Stimulated activated effector memory CD8-positive, alpha-beta T cell treated with anti-CD3 and anti-CD28 coated beads, Interleukin-12 subunit alpha, Interleukin-12 subunit beta, amount 100 ng/mL, for 72 hours (primary cell): Measurements from ENCODE around the gene HS3ST2.
A peak's percentile ranks its signal among the peaks of the same experiment; 100 is the strongest.
"Not testable (repeated sequence)": the region's sequence is repeated elsewhere in the genome, so short reads cannot be mapped to it uniquely, and the experiment has no call there.

Experiments
- ATAC-seq: fragments of 150-1000 bp; cut with Tn5 transposase; 2 replicates; pipeline ENCODE4 v1.10.0; 2021
- DNase-seq, 2 donors: peaks; one replicate each; pipeline ENCODE4 v3.0.0; 2021 to 2022; ENCODE audit warnings: low spot score in 2 of 2
- H3K27ac Mint-ChIP-seq: one replicate; pipeline ENCODE4 v1.8.0; 2022; ENCODE audit warnings: mild to moderate bottlenecking, mixed read lengths
- H3K36me3 Mint-ChIP-seq: one replicate; pipeline ENCODE4 v1.8.0; 2022; ENCODE audit warnings: mild to moderate bottlenecking, mixed read lengths
- H3K4me1 Mint-ChIP-seq: one replicate; pipeline ENCODE4 v1.8.0; 2022; ENCODE audit warnings: mixed read lengths
- H3K4me3 Mint-ChIP-seq: one replicate; pipeline ENCODE4 v1.8.0; 2022; ENCODE audit warnings: mild to moderate bottlenecking, mixed read lengths
- H3K9me3 Mint-ChIP-seq: one replicate; pipeline ENCODE4 v1.8.0; 2022; ENCODE audit warnings: mixed read lengths

The HS3ST2 gene

DNA sequence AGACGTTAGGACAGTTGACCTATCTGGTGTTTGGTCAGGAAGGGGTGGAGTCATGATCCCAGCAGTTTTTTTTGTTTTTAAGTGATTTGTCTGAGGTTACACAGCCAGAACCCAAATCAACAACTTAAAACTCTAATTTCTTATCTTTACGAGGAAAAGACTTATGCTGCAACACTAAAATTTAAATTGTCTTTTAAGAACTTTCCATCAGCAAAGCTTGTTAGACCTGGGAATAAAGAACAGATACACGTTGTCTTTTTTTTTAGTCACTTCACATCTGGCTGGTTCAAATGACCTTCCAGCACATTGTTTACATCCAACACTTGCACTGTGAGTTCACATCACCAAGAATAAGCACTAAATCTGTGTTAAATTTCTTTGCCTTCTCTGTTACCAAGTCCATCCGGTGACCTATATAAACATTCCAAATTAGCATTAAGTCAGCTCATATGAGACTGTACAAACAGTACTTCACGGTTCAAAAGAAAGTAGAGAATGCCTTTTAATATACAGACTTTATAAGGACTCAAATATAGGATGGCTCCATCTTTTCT lies 115.0 kb downstream of the HS3ST2 start:
- no peak for ATAC-seq
- H3K27ac Mint-ChIP-seq, result no peak overlapping the region
- no peak overlapping the region for H3K4me3 Mint-ChIP-seq
- no peaks in the 10 kb centered on the region for H3K36me3 Mint-ChIP-seq
- DNase-seq, result no peak
- H3K4me1 Mint-ChIP-seq, result no peaks in the 10 kb centered on the region
- no peaks in the 10 kb centered on the region for H3K9me3 Mint-ChIP-seq

GRCh38 chr16:22929461-22929860 lies 115.5 kb downstream of the HS3ST2 start:
- no peak overlapping the region for H3K27ac Mint-ChIP-seq
- H3K36me3 Mint-ChIP-seq, result no peaks in the 10 kb centered on the region
- no peaks in the 10 kb centered on the region for H3K9me3 Mint-ChIP-seq
- no peak overlapping the region for H3K4me3 Mint-ChIP-seq
- no peaks in the 10 kb centered on the region for H3K4me1 Mint-ChIP-seq
- DNase-seq, result no peak
- ATAC-seq, result no peak

GRCh38 chr16:22932032-22932771 lies 118.2 kb downstream of the HS3ST2 start:
- ATAC-seq (no peak), DNase-seq (no peak)
- Mint-ChIP-seq H3K4me1 (no peaks in the 10 kb centered on the region), H3K4me3 (no peak overlapping the region), H3K27ac (no peak overlapping the region), H3K9me3 (no peaks in the 10 kb centered on the region), H3K36me3 (no peaks in the 10 kb centered on the region)

DNA sequence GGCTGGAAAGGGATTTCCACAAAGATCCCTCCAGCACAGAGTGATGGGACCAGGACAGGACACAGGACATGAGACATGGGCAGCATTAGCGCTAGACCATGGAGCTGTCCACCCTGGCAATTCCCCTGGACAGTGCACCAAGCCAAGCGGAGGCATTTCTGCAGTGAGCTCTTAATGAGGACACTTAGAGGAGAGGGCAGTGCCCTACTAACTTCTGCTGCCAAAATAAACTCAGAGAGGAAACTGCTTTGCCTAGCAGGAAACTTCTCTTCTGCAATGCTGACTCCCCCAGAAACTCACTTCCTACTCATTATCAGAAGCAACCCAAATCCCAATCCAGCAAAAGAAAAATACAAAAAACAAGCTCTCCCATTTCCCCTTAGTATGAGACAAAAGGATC lies 119.2 kb downstream of the HS3ST2 start:
- no peaks in the 10 kb centered on the region for H3K4me1 Mint-ChIP-seq
- H3K36me3 Mint-ChIP-seq, result no peaks in the 10 kb centered on the region
- H3K27ac Mint-ChIP-seq, result no peak overlapping the region
- ATAC-seq (no peak), DNase-seq (no peak)
- no peak overlapping the region for H3K4me3 Mint-ChIP-seq
- no peaks in the 10 kb centered on the region for H3K9me3 Mint-ChIP-seq

DNA sequence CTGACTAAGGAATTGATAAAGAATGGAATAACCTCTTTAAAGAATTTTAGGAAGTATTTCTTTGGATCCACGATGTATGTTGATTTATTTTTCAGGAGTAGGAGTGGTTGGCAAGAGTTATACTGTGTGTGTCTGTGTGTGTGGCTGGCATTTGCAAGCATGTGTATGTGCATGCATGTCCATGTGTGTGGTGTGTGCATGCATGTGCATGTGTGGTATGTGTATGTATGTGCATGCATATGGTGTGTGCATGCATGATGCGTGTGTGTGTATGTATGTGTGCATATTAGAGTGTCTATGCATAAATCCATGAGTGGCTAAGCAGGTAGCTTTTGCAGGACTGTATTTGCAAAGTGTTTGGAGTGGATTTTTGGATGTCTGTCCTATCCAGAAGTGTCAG lies 120.8 kb downstream of the HS3ST2 start:
- Mint-ChIP-seq H3K27ac (no peak overlapping the region), H3K4me3 (no peak overlapping the region), H3K4me1 (no peaks in the 10 kb centered on the region), H3K9me3 (peaks cover 4% of the 10 kb centered on the region), H3K36me3 (no peaks in the 10 kb centered on the region)
- ATAC-seq (no peak), DNase-seq (no peak)

- ATAC-seq (no peak), DNase-seq (no peak)
- Mint-ChIP-seq H3K36me3 (no peaks in the 10 kb centered on the region), H3K9me3 (peaks cover 4% of the 10 kb centered on the region), H3K27ac (no peak overlapping the region), H3K4me3 (no peak overlapping the region), H3K4me1 (no peaks in the 10 kb centered on the region)
Observed at GRCh38 chr16:22937169-22937568, 123.2 kb downstream of the HS3ST2 start.

DNA sequence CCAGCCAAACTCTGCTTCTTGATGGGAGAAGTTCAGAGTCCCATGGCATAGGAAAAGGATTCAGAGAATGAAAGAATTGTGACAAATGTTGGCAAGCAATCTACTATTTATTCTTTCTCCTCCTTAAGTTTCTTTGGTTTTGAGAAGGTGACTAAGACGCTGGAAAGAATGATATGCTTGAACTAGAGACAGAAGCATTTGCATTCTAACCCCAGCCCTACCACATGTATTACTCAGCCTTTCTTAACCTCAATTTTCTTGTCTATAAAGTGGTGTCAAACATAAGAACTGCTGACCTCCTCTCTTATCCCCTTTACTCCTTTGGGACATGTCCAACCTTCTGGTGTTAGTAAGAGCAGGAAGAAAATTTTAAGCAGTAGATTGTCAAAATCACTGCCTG lies 124.7 kb downstream of the HS3ST2 start:
- peak; percentile 51 for ATAC-seq
- H3K27ac Mint-ChIP-seq, result no peak overlapping the region

GRCh38 chr16:22939744-22940363 lies 125.9 kb downstream of the HS3ST2 start:
- not testable (repeated sequence) for H3K27ac Mint-ChIP-seq, H3K4me3 Mint-ChIP-seq, H3K9me3 Mint-ChIP-seq, ATAC-seq, H3K36me3 Mint-ChIP-seq, DNase-seq, H3K4me1 Mint-ChIP-seq

More for the DNA sequence above, 124.7 kb downstream of the HS3ST2 start:
- Mint-ChIP-seq H3K36me3 (no peaks in the 10 kb centered on the region), H3K4me3 (no peak overlapping the region), H3K4me1 (no peaks in the 10 kb centered on the region), H3K9me3 (peaks cover 4% of the 10 kb centered on the region)
- no peak for DNase-seq

DNA sequence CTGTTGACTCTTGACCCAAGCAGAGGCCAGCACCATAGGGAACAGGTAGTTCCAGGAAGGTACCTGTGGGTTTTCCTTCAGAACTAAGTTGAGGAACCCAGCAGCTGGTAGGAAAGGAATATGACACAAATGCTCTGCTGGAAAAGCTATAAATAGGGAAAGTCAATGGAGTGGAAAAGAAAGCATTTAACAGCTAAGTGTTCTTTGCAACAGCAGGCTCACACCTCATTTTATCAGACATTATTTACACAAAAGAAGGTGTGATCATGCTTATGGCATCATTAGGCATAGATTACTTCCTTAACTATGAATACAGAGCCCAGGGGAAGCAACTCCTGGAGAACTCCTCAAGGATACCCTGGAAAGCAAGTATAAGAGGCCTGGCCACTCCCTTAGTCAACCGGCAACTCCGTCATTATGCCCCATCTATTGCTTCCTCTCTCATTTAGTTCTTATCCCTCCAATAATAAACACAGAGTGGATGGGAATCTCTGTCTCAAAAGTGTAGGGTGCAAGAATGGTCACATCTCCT lies 128.1 kb downstream of the HS3ST2 start:
- no peak for DNase-seq
- Mint-ChIP-seq H3K4me1 (no peaks in the 10 kb centered on the region), H3K9me3 (peaks cover 4% of the 10 kb centered on the region), H3K36me3 (no peaks in the 10 kb centered on the region), H3K4me3 (no peak overlapping the region), H3K27ac (no peak overlapping the region)
- no peak for ATAC-seq

- DNase-seq (no peak), ATAC-seq (no peak)
- Mint-ChIP-seq H3K27ac (no peak overlapping the region), H3K4me1 (no peaks in the 10 kb centered on the region), H3K9me3 (peaks cover 4% of the 10 kb centered on the region), H3K36me3 (no peaks in the 10 kb centered on the region), H3K4me3 (no peak overlapping the region)
Observed at GRCh38 chr16:22942811-22943210, 128.8 kb downstream of the HS3ST2 start.

GRCh38 chr16:22945361-22945760 lies 131.4 kb downstream of the HS3ST2 start:
- Mint-ChIP-seq H3K4me1 (peaks cover 6% of the 10 kb centered on the region), H3K9me3 (no peaks in the 10 kb centered on the region), H3K4me3 (no peak overlapping the region), H3K36me3 (no peaks in the 10 kb centered on the region), H3K27ac (no peak overlapping the region)
- no peak for DNase-seq
- ATAC-seq, result no peak

DNA sequence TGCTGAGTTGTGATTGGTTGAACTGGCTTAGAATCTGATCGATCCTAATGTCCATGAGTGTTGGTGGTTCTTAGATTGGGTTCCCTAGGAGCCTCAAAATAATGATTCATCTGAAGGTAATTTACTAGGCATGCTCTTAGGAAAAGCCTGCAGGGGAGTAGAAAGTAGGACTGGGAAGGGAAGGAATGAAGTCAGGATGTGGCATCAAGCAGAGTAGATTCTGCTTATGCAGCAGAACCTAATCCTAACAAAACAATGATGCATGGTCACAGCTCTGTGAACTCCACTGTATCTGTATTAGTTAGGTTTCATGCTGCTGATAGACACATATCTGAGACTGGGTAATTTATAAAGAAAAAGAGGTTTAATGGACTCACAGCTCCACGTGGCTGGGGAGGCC lies 132.5 kb downstream of the HS3ST2 start:
- Mint-ChIP-seq H3K4me3 (no peak overlapping the region), H3K4me1 (peaks cover 6% of the 10 kb centered on the region), H3K9me3 (no peaks in the 10 kb centered on the region), H3K36me3 (no peaks in the 10 kb centered on the region), H3K27ac (no peak overlapping the region)
- DNase-seq (no peak), ATAC-seq (no peak)

- ATAC-seq, result peak; percentile 39
- H3K27ac Mint-ChIP-seq, result no peak overlapping the region
- no peak overlapping the region for H3K4me3 Mint-ChIP-seq
- H3K36me3 Mint-ChIP-seq, result no peaks in the 10 kb centered on the region
- no peaks in the 10 kb centered on the region for H3K9me3 Mint-ChIP-seq
- H3K4me1 Mint-ChIP-seq, result peaks cover 6% of the 10 kb centered on the region
- no peak for DNase-seq
Observed at GRCh38 chr16:22948058-22948602, 134.2 kb downstream of the HS3ST2 start.

- no peaks in the 10 kb centered on the region for H3K36me3 Mint-ChIP-seq
Observed at GRCh38 chr16:22948603-22949368, 134.8 kb downstream of the HS3ST2 start.

GRCh38 chr16:22955461-22956070 lies 141.6 kb downstream of the HS3ST2 start:
- Mint-ChIP-seq H3K27ac (no peak overlapping the region), H3K4me3 (no peak overlapping the region), H3K4me1 (no peaks in the 10 kb centered on the region), H3K36me3 (no peaks in the 10 kb centered on the region), H3K9me3 (no peaks in the 10 kb centered on the region)
- DNase-seq, result no peak
- ATAC-seq, result no peak

More at GRCh38 chr16:22948603-22949368, 134.8 kb downstream of the HS3ST2 start:
- ATAC-seq (peak; percentile 61), DNase-seq (peak; percentile 24 to 77)
- Mint-ChIP-seq H3K27ac (no peak overlapping the region), H3K4me3 (no peak overlapping the region), H3K4me1 (peaks cover 6% of the 10 kb centered on the region), H3K9me3 (no peaks in the 10 kb centered on the region)
